ENCODE data around the gene METTL16.

GRCh38 chr17:2456475-2456874 lies 55.2 kb downstream of the METTL16 start:
- TF ChIP-seq SMC3 (IDR thresholded peaks at IDR 0.05; ENCODE audit: low read depth, low read length) (no peak), TAF1 (IDR thresholded peaks at IDR 0.05; ENCODE audit: borderline replicate concordance, low read depth, low read length) (no peak), GATA2 (CRISPR knock-in tag; IDR thresholded peaks at IDR 0.05) (no peak), EP300 (IDR thresholded peaks at IDR 0.05; ENCODE audit: borderline replicate concordance in 1 of 2, low read depth in 1 of 2, low read length in 1 of 2) (no peak), FOXJ3 (CRISPR knock-in tag; IDR thresholded peaks at IDR 0.05) (no peak), CTCF (IDR thresholded peaks at IDR 0.05) (no peak), EZH2phosphoT487 (IDR thresholded peaks at IDR 0.05; ENCODE audit: borderline replicate concordance, low read depth) (no peak), MXI1 (IDR thresholded peaks at IDR 0.05; ENCODE audit: low read depth, low read length) (no peak), POLR2AphosphoS5 (IDR thresholded peaks at IDR 0.05; ENCODE audit: low read depth, low read length) (no peak), PBX3 (IDR thresholded peaks at IDR 0.05) (no peak), JUND (IDR thresholded peaks at IDR 0.05) (no peak)
- TF ChIP-seq, protein P1, sequence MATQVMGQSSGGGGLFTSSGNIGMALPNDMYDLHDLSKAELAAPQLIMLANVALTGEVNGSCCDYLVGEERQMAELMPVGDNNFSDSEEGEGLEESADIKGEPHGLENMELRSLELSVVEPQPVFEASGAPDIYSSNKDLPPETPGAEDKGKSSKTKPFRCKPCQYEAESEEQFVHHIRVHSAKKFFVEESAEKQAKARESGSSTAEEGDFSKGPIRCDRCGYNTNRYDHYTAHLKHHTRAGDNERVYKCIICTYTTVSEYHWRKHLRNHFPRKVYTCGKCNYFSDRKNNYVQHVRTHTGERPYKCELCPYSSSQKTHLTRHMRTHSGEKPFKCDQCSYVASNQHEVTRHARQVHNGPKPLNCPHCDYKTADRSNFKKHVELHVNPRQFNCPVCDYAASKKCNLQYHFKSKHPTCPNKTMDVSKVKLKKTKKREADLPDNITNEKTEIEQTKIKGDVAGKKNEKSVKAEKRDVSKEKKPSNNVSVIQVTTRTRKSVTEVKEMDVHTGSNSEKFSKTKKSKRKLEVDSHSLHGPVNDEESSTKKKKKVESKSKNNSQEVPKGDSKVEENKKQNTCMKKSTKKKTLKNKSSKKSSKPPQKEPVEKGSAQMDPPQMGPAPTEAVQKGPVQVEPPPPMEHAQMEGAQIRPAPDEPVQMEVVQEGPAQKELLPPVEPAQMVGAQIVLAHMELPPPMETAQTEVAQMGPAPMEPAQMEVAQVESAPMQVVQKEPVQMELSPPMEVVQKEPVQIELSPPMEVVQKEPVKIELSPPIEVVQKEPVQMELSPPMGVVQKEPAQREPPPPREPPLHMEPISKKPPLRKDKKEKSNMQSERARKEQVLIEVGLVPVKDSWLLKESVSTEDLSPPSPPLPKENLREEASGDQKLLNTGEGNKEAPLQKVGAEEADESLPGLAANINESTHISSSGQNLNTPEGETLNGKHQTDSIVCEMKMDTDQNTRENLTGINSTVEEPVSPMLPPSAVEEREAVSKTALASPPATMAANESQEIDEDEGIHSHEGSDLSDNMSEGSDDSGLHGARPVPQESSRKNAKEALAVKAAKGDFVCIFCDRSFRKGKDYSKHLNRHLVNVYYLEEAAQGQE (IDR thresholded peaks at IDR 0.05; ENCODE audit: low read depth, low read length), result no peak
- TF ChIP-seq, protein P2, sequence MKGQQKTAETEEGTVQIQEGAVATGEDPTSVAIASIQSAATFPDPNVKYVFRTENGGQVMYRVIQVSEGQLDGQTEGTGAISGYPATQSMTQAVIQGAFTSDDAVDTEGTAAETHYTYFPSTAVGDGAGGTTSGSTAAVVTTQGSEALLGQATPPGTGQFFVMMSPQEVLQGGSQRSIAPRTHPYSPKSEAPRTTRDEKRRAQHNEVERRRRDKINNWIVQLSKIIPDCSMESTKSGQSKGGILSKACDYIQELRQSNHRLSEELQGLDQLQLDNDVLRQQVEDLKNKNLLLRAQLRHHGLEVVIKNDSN (IDR thresholded peaks at IDR 0.05; ENCODE audit: borderline replicate concordance, low read depth), result no peak
- TF ChIP-seq, protein P3, sequence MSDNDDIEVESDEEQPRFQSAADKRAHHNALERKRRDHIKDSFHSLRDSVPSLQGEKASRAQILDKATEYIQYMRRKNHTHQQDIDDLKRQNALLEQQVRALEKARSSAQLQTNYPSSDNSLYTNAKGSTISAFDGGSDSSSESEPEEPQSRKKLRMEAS (IDR thresholded peaks at IDR 0.05; ENCODE audit: low read depth), result no peak

Data from SK-N-SH (cell line).